ENCODE measurements around the gene TNRC6C.

Gene TNRC6C

DNA sequence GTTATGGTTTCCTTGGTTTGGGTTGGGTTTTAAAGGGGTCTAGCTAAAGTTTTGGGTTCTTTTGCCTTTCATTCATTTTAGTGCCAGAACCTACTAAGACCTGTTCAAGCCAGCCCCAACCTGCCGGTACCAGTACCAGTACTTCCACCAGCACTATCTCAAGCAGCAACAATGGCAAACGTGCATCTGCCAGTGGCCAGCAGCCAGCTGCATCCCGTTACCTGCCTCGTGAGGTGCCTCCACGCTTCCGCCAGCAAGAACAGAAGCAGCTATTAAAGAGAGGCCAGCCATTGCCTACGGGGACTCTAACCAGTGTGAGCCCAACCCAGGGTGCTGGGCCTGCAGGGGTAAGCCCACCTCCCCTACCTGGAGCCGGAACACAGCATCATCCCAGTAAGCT, 72.9 kb downstream of the TNRC6C start (continued):
- TF ChIP-seq CSDC2 (CRISPR knock-in tag; IDR thresholded peaks at IDR 0.05) = no peak
- TF ChIP-seq ZFP30 (CRISPR knock-in tag; IDR thresholded peaks at IDR 0.05) = no peak
- TF ChIP-seq RARB (CRISPR knock-in tag; IDR thresholded peaks at IDR 0.05) = no peak
- TF ChIP-seq ZNF565 (CRISPR knock-in tag; conservative IDR thresholded peaks at IDR 0.05; ENCODE audit: low read depth) = no peak
- TF ChIP-seq ARNTL (CRISPR knock-in tag; IDR thresholded peaks at IDR 0.05; ENCODE audit: borderline replicate concordance, low read depth) = no peak
- no peak for TF ChIP-seq ZNF8 (CRISPR knock-in tag; IDR thresholded peaks at IDR 0.05)
- no peak for TF ChIP-seq ZC3H10 (CRISPR knock-in tag; IDR thresholded peaks at IDR 0.05)

DNA sequence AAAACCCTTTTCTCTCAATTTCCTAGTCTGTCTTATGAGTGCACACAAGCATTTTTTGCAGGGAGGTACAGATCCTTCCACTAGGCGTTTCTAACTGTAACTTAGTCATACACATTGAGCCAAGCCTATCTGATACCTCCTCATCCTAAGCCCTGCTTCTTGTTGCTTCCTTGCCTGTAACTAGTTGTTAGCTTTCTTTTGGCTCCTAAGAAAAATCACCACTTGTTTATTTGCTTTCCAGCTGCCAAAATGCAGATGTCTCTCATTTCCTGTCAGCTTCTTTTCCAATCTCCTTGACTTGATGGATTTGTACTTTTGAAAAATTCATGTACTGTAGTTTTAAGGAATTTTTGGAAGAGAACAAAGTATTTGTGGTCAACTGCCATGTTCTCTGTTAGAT, 73.7 kb downstream of the TNRC6C start:
- TF ChIP-seq ESRRG (CRISPR knock-in tag; IDR thresholded peaks at IDR 0.05) (no peak), RARB (CRISPR knock-in tag; IDR thresholded peaks at IDR 0.05) (no peak), ZFP3 (CRISPR knock-in tag; IDR thresholded peaks at IDR 0.05) (no peak)
- TF ChIP-seq, protein P1, sequence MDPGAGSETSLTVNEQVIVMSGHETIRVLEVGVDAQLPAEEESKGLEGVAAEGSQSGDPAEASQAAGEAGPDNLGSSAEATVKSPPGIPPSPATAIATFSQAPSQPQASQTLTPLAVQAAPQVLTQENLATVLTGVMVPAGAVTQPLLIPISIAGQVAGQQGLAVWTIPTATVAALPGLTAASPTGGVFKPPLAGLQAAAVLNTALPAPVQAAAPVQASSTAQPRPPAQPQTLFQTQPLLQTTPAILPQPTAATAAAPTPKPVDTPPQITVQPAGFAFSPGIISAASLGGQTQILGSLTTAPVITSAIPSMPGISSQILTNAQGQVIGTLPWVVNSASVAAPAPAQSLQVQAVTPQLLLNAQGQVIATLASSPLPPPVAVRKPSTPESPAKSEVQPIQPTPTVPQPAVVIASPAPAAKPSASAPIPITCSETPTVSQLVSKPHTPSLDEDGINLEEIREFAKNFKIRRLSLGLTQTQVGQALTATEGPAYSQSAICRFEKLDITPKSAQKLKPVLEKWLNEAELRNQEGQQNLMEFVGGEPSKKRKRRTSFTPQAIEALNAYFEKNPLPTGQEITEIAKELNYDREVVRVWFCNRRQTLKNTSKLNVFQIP (CRISPR knock-in tag; IDR thresholded peaks at IDR 0.05; ENCODE audit: borderline replicate concordance, low read depth) = no peak
- ATAC-seq = peak; percentile 92

DNA sequence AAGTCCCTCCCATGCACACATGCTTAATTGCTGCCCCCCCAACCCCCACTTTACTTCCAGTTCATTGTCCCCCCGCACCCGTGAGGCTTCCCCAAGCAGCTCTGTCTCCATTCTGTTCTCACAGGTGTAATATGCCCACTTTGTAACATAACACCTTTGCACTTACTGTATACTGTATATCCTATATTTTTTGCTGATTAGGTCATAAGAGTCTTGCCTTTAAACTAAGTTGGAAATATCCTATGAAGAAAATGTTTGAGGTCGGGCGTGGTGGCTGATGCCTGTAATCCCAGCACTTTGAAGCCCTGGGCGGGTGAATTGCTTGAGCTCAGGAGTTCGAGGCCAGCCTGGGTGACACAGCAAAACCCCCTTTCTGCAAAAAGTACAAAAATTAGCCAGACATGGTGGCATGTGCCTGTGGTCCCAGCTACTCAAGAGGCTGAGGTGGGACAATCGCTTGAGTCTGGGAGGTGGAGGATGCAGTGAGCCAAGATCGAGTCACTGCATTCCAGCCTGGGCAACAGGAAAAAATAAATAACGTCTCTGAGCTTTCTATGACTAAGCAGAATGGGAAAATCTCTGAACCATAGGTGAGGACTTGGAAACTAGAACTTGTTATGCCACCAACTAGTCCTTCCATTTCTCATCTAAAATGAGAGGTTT, 76.1 kb downstream of the TNRC6C start:
- ATAC-seq = no peak
- no peak for TF ChIP-seq ZC3H10 (CRISPR knock-in tag; IDR thresholded peaks at IDR 0.05)
- no peak for TF ChIP-seq PPARA (CRISPR knock-in tag; IDR thresholded peaks at IDR 0.05; ENCODE audit: borderline replicate concordance)

DNA sequence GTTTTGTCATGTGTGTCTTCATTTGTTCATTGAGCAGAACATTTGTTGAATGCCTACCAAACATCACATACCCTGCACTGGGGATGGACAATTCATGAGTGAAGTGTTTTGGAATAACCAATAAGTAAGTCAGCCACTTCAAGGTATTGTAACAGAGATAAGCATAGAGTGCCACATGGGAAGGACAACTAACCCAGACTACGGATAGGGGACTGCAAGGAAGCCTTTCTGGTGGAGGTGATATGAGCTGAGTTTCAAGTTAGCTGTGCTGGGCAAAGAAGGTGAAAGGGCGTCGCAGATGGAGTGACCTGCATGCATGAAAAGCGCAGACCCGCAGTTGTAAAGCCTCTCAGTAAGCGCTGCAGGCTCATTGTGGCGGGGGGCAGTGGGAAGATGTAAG, 78.8 kb downstream of the TNRC6C start:
- no peak for ATAC-seq
- no peak for TF ChIP-seq TOX (CRISPR knock-in tag; IDR thresholded peaks at IDR 0.05; ENCODE audit: borderline replicate concordance)
- no peak for TF ChIP-seq RARB (CRISPR knock-in tag; IDR thresholded peaks at IDR 0.05)
- TF ChIP-seq ZNF8 (CRISPR knock-in tag; IDR thresholded peaks at IDR 0.05) = no peak
- no peak for TF ChIP-seq OSR1 (CRISPR knock-in tag; IDR thresholded peaks at IDR 0.05)
- TF ChIP-seq, protein P2, sequence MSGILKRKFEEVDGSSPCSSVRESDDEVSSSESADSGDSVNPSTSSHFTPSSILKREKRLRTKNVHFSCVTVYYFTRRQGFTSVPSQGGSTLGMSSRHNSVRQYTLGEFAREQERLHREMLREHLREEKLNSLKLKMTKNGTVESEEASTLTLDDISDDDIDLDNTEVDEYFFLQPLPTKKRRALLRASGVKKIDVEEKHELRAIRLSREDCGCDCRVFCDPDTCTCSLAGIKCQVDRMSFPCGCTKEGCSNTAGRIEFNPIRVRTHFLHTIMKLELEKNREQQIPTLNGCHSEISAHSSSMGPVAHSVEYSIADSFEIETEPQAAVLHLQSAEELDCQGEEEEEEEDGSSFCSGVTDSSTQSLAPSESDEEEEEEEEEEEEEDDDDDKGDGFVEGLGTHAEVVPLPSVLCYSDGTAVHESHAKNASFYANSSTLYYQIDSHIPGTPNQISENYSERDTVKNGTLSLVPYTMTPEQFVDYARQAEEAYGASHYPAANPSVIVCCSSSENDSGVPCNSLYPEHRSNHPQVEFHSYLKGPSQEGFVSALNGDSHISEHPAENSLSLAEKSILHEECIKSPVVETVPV (CRISPR knock-in tag; IDR thresholded peaks at IDR 0.05) = no peak
- TF ChIP-seq SNAI2 (CRISPR knock-in tag; IDR thresholded peaks at IDR 0.05) = no peak
- no peak for TF ChIP-seq BACH2 (CRISPR knock-in tag; IDR thresholded peaks at IDR 0.05; ENCODE audit: borderline replicate concordance)
- no peak for TF ChIP-seq GLIS3 (CRISPR knock-in tag; IDR thresholded peaks at IDR 0.05)
- TF ChIP-seq CSDC2 (CRISPR knock-in tag; IDR thresholded peaks at IDR 0.05) = no peak
- TF ChIP-seq ZNF565 (CRISPR knock-in tag; conservative IDR thresholded peaks at IDR 0.05; ENCODE audit: low read depth) = no peak
- no peak for TF ChIP-seq ZNF70 (CRISPR knock-in tag; IDR thresholded peaks at IDR 0.05)
- TF ChIP-seq, protein P3, sequence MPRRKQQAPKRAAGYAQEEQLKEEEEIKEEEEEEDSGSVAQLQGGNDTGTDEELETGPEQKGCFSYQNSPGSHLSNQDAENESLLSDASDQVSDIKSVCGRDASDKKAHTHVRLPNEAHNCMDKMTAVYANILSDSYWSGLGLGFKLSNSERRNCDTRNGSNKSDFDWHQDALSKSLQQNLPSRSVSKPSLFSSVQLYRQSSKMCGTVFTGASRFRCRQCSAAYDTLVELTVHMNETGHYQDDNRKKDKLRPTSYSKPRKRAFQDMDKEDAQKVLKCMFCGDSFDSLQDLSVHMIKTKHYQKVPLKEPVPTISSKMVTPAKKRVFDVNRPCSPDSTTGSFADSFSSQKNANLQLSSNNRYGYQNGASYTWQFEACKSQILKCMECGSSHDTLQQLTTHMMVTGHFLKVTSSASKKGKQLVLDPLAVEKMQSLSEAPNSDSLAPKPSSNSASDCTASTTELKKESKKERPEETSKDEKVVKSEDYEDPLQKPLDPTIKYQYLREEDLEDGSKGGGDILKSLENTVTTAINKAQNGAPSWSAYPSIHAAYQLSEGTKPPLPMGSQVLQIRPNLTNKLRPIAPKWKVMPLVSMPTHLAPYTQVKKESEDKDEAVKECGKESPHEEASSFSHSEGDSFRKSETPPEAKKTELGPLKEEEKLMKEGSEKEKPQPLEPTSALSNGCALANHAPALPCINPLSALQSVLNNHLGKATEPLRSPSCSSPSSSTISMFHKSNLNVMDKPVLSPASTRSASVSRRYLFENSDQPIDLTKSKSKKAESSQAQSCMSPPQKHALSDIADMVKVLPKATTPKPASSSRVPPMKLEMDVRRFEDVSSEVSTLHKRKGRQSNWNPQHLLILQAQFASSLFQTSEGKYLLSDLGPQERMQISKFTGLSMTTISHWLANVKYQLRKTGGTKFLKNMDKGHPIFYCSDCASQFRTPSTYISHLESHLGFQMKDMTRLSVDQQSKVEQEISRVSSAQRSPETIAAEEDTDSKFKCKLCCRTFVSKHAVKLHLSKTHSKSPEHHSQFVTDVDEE (CRISPR knock-in tag; IDR thresholded peaks at IDR 0.05) = no peak
- no peak for TF ChIP-seq ZFP3 (CRISPR knock-in tag; IDR thresholded peaks at IDR 0.05)
- no peak for TF ChIP-seq TCF4 (CRISPR knock-in tag; IDR thresholded peaks at IDR 0.05; ENCODE audit: borderline replicate concordance)
- no peak for TF ChIP-seq PPARA (CRISPR knock-in tag; IDR thresholded peaks at IDR 0.05; ENCODE audit: borderline replicate concordance)
- TF ChIP-seq, protein P4, sequence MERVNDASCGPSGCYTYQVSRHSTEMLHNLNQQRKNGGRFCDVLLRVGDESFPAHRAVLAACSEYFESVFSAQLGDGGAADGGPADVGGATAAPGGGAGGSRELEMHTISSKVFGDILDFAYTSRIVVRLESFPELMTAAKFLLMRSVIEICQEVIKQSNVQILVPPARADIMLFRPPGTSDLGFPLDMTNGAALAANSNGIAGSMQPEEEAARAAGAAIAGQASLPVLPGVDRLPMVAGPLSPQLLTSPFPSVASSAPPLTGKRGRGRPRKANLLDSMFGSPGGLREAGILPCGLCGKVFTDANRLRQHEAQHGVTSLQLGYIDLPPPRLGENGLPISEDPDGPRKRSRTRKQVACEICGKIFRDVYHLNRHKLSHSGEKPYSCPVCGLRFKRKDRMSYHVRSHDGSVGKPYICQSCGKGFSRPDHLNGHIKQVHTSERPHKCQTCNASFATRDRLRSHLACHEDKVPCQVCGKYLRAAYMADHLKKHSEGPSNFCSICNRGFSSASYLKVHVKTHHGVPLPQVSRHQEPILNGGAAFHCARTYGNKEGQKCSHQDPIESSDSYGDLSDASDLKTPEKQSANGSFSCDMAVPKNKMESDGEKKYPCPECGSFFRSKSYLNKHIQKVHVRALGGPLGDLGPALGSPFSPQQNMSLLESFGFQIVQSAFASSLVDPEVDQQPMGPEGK (CRISPR knock-in tag; IDR thresholded peaks at IDR 0.05; ENCODE audit: borderline replicate concordance) = no peak
- TF ChIP-seq, protein P5, sequence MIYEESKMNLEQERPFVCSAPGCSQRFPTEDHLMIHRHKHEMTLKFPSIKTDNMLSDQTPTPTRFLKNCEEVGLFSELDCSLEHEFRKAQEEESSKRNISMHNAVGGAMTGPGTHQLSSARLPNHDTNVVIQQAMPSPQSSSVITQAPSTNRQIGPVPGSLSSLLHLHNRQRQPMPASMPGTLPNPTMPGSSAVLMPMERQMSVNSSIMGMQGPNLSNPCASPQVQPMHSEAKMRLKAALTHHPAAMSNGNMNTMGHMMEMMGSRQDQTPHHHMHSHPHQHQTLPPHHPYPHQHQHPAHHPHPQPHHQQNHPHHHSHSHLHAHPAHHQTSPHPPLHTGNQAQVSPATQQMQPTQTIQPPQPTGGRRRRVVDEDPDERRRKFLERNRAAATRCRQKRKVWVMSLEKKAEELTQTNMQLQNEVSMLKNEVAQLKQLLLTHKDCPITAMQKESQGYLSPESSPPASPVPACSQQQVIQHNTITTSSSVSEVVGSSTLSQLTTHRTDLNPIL (CRISPR knock-in tag; IDR thresholded peaks at IDR 0.05; ENCODE audit: low read depth) = no peak
- TF ChIP-seq ARNTL (CRISPR knock-in tag; IDR thresholded peaks at IDR 0.05; ENCODE audit: borderline replicate concordance, low read depth) = no peak
- no peak for TF ChIP-seq ZC3H10 (CRISPR knock-in tag; IDR thresholded peaks at IDR 0.05)

Measured in SK-N-SH treated with all-trans-retinoic acid at 6 μM for 48 hours (cell line).